MG63 (cell line): ENCODE results near the gene C1QTNF8. TPM values are rescaled to one million over a fixed set of nuclear protein-coding genes. Genes with fewer than 3 reads are reported as not detected.
"Not testable (repeated sequence)": the region's sequence is repeated elsewhere in the genome, so short reads cannot be mapped to it uniquely, and the experiment has no call there.

Source experiments
- DNase-seq: peaks from one replicate; pipeline ENCODE4 v3.0.0-alpha.2; 2020
- H3K27me3 ChIP-seq: fragments of 250-450 bp; sonication (Bioruptor Pico); 2 replicates; pipeline ENCODE4 v1.5.1; 2020; ENCODE audit warnings: mild to moderate bottlenecking, moderate library complexity
- H3K36me3 ChIP-seq: fragments of 250-450 bp; sonication (Bioruptor Pico); 2 replicates; pipeline ENCODE4 v1.5.1; 2020; ENCODE audit warnings: mild to moderate bottlenecking, moderate library complexity
- H3K4me3 ChIP-seq: fragments of 250-450 bp; sonication (Bioruptor Pico); 2 replicates; pipeline ENCODE4 v1.5.1; 2020; ENCODE audit warnings: mild to moderate bottlenecking, moderate library complexity
- H3K9me3 ChIP-seq: fragments of 250-450 bp; sonication (Bioruptor Pico); 2 replicates; pipeline ENCODE4 v1.5.1; 2020; ENCODE audit warnings: mild to moderate bottlenecking, moderate library complexity
- total RNA-seq: library from RNA; depleted of rRNA; stranded (reverse); fragments of >200 nt; shearing (Covaris generic); gene quantifications from 2 replicates; pipeline ENCODE4 v1.2.3, GENCODE V29; 2014; ENCODE audit warnings: low replicate concordance

Gene C1QTNF8
- total RNA-seq, 1 experiment from 2014 or later: not detected

DNA sequence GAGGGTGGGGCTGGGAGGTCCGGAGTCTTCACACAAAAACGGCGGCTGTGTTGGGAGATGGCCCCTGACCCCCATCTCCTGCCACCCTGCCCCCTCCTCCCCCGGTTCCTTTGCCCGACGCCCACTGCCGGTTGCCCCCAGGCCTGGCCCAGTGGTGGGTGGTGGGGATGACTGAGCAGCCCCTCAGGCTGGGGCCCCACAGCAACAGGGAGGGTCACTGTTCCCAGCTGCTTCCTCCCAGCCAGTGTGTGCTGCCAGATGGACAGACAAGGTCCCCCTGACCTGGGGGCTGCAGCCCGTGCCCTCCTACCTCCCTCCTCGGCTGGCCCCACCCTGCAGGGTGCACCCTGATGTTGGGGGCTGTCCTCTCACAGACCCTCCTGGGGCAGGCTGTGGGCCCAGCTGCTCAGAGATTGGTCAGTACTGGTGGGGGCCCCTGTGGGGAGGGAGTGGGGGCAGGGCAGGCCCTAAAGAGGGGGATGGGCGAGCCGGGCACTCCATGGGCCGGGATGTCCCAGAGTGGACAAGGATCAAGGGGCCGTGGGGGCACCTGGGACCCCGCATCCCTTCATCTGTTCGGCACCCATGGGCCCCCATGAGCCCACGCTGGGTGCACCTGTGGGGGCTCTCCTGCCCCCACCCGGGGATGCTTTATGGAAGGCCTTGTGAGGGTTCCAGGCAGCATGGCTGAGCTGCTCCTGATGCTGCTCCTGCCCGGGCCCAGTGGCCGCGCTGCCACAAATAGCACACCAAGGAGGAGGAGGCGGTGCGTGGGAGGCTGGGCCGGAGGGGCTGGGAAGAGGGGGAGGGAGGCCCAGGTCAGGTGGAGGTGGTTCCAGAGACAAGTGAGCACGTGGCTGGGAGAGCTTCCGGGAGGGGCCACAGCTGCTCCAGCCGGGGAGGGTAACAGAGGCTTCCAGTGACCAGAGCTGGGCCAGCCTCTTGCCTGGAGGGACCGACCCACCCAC lies 5.1 kb downstream of the C1QTNF8 start:
- Histone ChIP-seq H3K9me3 (peaks cover 2% of the 10 kb centered on the region), H3K27me3 (peaks cover 37% of the 10 kb centered on the region), H3K36me3 (no peaks in the 10 kb centered on the region), H3K4me3 (no peak overlapping the region)
- DNase-seq: no peak

DNA sequence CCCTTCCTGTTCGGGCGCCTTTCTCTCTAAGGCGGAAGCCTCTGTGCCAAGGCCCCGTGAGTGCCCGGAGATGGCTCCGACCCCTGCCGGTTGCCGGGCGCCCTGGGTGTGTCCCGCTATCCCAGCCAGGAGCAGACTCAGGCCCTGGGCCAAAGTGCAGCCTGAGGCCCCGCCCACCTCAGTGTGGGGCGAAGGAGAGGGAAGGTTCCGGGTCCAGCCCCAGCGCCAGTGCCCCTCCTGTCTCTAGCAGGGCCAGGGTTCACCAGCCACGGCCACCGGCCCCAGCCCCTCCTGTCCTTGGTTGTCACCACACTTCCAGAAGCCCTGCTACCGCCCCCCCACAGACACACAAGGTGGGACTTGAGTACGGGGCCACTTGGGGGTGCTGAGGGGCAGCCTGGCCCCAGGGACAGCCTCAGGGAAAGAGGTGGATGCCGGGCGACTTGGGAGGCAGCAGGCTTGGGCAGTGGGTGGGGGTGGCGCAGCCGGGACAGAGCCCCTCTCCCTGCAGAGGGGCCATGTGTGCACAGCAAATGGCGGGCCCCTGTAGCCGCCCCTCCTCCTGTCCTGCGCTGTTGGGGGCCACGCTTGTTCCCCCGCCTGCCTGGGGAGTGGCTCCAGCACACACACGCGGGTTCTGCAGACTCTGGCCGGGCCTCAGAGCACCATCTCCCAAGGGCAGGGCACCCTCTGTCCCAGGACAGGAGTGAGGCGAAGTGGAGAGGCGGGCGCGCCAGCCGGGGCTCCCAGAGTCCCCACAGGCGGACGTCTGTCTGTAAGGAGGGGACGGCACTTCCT lies 6.0 kb downstream of the C1QTNF8 start:
- Histone ChIP-seq H3K9me3 (peaks cover 9% of the 10 kb centered on the region), H3K27me3 (peaks cover 44% of the 10 kb centered on the region), H3K36me3 (no peaks in the 10 kb centered on the region), H3K4me3 (peak overlapping the region; percentile 14; the same call in 1 of the 2 replicates)
- peak; percentile 82 for DNase-seq

DNA sequence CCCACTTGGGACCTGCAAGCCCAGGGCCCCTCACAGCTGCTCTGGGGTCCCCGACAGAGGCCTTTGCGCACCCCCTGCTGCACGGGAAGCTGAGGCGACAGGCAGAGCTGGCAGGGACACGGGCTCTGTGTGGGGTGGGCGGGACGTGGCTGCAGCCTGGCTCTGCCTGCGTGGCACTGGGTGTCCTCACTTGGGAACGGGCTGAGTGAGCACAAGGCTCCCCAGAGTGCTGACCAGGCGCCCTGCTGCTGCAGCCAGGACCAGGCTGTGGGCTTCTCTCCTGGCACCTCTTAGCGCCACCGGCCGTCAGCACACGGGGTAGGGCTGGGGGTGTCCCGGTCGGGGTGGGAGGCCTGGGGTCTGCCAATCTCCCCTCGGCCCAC lies 6.6 kb downstream of the C1QTNF8 start:
- H3K27me3 ChIP-seq: peaks cover 49% of the 10 kb centered on the region
- H3K4me3 ChIP-seq: peak overlapping the region; percentile 14; the same call in 1 of the 2 replicates
- DNase-seq: no peak

DNA sequence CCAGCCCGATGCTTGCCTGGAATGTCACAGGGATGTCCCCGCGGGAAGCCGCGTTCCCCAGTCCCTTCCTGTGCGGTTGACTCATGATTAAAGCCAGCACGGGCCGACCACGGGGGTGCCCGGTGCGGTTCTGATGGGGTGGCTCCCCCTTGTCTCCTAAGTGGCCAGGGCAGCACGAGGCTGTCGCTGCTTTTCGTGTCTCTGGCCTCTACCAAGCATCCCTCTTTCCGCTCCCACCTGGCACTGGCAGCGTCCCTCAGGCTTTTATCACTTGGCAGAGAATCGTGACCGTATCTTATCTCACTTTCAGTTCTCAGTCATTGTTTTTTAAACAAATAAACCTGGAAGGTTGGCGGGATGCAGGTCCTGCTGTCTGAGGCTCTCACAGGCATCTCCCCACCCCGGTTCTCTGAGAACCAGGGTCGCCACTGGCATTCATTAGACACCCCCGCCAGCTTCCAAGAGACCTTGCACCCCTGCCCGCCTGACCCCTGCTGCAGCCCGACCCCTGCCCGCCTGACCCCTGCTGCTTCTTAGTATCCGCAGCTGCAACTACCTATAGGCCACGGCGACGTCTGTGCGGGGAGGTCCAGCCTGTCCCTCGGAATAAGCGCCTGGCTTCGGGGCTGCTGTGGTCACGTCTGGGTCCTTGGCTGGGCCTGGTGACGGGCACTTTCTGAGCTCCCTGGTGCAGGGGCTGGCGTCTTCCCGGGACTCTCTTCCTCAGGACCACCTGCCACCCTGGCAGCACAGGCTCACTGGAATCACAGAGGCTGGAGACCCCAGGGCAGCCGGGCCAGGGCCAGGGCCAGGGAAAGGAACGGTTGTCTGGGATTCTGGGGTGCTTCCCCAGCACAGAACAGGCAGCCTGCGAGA lies 7.5 kb downstream of the C1QTNF8 start:
- DNase-seq: no peak
- H3K36me3 ChIP-seq: no peaks in the 10 kb centered on the region
- peaks cover 50% of the 10 kb centered on the region for H3K27me3 ChIP-seq
- peaks cover 14% of the 10 kb centered on the region for H3K9me3 ChIP-seq
- H3K4me3 ChIP-seq: no peak overlapping the region

More for the DNA sequence above, 6.6 kb downstream of the C1QTNF8 start:
- no peaks in the 10 kb centered on the region for H3K36me3 ChIP-seq
- H3K9me3 ChIP-seq: peaks cover 14% of the 10 kb centered on the region

DNA sequence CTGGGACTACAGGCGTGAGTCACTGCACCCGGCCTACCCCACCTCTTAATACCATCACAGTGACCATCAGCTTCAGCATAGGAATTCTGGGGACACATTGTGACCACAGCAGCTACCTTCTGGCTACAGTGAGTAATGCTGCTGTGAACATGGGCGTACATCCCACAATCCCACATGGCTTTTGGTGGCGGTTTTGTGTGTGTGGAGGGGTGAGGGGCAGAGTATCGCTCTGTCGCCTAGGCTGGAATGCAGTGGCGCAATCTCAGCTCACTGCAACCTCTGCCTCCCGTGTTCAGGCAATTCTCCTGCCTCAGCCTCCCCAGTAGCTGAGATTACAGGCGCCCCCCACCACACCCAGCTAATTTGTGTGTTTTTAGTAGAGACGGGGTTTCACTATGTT lies 9.6 kb downstream of the C1QTNF8 start:
- not testable (repeated sequence) for H3K4me3 ChIP-seq, DNase-seq, H3K36me3 ChIP-seq
- H3K9me3 ChIP-seq: peaks cover 14% of the 10 kb centered on the region
- H3K27me3 ChIP-seq: peaks cover 50% of the 10 kb centered on the region

DNA sequence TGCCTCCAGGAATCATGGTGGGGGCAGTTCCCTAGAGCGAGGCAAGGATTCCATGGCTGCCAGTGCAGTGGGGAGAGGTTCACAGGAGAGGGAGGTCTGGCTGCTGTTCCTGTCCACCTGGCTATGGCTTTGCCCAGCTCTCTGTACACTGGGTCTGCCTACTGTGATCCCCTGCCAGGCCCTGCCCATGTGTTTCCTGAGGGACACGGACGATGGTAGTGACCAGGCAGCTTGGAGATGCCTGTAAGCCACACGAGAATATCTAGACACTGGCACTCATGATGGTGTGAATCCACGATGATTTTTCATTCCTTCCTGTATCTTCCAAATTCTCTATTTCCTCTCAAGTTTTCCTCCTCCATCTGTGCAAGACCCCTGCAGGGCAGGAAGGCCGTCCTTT lies 11.1 kb downstream of the C1QTNF8 start:
- Histone ChIP-seq H3K27me3 (peaks cover 50% of the 10 kb centered on the region), H3K4me3 (no peak overlapping the region), H3K9me3 (peaks cover 14% of the 10 kb centered on the region), H3K36me3 (no peaks in the 10 kb centered on the region)
- no peak for DNase-seq

DNA sequence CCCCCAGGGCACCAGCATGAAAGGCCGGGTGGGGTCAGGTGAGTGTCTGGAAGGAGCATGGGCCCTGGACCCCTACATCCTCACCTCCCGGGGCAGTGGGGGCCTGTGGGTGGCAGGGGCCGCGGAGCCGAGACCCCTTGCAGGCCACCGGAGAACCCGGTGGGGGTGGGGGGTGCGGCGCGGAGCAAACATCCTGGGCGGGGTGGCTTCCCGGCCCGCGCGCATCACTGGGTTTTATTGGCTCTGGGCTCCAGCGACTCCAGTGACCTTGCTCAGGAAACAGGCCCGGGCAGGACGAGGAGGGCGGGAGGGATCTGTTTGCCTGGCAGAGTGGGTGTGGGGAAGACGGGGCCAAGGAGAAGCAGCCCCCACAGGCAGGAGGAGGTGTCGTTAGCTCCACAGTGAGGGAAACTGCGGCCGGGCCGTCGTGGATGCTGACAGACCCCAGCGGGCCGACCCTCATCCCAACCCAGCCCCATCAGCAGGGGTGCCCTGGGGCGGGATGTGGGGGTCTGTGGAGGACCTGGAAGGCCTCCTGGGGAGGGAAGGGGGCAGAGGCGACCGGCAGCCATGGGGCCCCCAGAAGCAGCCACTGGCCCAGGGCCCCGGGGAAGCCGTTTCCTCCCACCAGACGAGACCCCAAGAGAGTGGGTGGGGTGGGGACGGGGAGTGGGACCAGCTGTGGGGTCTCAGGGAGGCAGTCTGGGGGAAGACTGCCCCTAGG lies 12.9 kb downstream of the C1QTNF8 start:
- Histone ChIP-seq H3K4me3 (no peak overlapping the region), H3K36me3 (no peaks in the 10 kb centered on the region), H3K9me3 (peaks cover 14% of the 10 kb centered on the region), H3K27me3 (peaks cover 43% of the 10 kb centered on the region)
- DNase-seq: no peak

DNA sequence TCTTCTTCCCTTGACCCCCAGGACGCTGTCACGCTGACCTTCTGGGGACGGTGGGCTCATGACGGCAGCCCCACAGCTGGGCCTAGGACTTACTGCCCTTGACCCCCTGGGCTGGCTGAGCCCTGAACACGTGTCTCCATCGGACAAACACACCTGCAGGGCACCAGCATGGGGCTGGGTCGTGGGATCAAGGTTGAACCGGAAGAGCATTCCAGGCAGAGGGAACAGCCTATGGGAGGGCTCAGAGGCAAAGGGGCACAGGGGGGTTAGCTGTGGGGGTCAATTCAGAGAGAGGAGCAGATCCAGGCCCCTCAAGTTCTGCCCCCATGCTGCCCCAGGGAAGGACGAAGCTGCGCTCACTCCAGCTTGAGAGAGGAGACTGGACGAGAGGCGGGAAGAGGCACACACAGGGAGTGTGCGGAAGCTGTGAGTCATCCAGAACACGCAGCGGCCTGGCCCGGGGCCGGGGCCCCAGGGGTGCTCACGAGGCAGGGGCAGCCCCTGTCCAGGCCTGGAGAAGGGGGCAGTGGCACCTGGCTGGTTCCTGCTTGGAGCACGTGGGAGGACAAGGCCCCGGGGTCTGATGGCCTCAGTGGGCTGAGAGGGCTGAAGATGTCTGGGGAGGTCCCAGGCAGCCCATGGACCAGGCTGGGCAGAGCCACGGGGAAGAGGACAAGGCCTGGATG lies 13.6 kb downstream of the C1QTNF8 start:
- peaks cover 43% of the 10 kb centered on the region for H3K27me3 ChIP-seq
- H3K4me3 ChIP-seq: no peak overlapping the region
- DNase-seq: peak; percentile 78
- H3K36me3 ChIP-seq: no peaks in the 10 kb centered on the region
- H3K9me3 ChIP-seq: peaks cover 14% of the 10 kb centered on the region

DNA sequence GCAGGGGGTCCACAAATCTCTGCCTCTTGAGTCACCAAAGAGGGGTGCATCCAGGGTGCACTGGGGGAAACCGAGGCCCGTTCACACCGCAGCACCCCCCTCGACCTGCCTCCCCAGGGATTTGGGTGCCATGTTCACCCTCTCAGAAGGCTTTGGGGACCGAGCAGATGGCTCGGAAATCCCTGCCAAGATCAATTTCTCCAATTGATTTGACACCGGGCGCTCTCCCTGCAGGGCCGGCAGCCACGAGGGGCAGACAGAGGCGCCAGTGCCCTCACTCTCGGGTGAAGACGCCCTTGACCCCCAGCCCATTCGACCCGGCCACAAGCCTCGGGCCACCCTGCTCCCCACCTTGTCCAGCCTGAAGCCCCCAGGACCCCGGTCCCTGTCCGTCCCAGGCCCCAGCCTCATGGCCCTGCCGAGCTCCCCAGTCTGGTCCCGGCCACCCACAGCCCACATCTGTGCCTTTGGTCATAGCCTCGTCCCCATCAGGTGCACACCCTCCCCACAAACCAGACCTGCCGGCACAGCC lies 14.2 kb downstream of the C1QTNF8 start:
- H3K27me3 ChIP-seq: peaks cover 43% of the 10 kb centered on the region
- H3K4me3 ChIP-seq: no peak overlapping the region
- no peak for DNase-seq
- no peaks in the 10 kb centered on the region for H3K36me3 ChIP-seq
- peaks cover 14% of the 10 kb centered on the region for H3K9me3 ChIP-seq

DNA sequence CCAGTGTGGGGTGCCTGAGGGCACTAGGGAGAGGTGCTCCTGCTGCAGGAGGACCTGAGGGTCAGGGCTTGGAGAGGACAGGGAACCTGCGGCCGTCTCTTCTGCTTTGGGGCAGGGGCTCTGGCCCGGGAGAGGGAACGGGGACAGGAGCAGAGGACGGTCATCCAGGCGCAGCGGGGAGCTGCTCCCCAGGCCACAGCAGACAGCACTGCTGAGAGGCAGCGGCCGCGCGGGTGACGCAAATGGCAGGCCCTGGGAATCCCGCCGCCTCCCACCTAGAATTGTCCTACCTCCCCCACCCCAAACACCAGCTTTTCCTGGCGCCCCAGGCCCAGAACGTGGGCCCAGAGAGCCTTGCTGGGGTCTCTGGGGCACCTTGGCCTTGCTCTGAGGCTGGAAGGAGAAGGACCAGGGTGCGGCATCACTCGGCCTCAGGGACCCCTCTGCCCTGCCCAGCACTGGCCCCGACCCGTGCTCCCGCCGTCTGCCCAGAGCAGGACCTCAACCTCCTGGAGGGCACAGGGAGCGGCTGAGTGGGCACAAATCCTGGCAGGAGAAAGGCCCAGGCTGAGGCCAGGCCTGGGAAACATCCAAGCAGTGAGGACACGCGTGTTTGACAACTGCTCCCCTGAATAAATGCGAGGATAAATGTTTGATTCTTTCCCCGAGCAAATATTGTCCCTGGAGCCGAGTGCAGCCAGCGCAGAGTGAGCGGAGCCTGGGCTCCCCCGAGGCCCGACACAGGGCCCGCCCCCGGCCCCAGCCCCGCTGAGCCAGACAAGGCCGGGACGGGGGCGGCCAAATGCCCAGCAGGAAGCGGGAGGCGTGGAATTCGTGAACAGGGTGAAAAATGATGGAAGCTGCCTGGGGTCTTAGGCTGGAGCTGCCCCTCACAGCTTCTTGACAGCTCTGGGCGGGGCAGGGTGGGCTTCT lies 15.0 kb downstream of the C1QTNF8 start:
- DNase-seq: no peak
- peaks cover 42% of the 10 kb centered on the region for H3K27me3 ChIP-seq
- no peak overlapping the region for H3K4me3 ChIP-seq
- H3K36me3 ChIP-seq: no peaks in the 10 kb centered on the region
- H3K9me3 ChIP-seq: peaks cover 14% of the 10 kb centered on the region

DNA sequence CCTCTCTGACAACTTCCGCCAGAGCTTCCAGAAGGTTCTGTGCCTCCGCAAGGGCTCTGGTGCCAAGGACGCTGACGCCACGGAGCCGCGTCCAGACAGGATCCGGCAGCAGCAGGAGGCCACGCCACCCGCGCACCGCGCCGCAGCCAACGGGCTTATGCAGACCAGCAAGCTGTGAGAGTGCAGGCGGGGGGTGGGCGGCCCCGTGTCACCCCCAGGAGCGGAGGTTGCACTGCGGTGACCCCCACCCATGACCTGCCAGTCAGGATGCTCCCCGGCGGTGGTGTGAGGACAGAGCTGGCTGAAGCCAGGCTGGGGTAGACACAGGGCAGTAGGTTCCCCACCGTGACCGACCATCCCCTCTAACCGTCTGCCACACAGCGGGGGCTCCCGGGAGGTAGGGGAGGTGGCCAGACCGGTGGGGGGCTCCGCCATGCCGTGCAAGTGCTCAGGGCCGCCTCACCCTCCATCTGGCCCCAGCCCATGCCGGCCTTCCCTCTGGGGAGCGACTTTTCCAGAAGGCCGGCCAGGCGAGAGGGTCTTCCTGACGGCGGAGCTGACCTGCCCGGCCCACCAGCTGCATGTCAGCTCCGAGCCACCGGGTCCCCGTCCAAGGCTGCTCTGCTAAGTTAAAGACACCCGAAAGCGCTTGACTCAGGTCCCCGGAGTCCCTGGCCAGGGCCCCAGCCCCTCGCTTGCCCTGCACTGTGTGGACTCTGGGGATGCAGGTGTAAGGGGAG lies 16.1 kb downstream of the C1QTNF8 start:
- DNase-seq: no peak
- peaks cover 4% of the 10 kb centered on the region for H3K9me3 ChIP-seq
- no peaks in the 10 kb centered on the region for H3K36me3 ChIP-seq
- H3K27me3 ChIP-seq: peaks cover 39% of the 10 kb centered on the region
- H3K4me3 ChIP-seq: no peak overlapping the region

DNA sequence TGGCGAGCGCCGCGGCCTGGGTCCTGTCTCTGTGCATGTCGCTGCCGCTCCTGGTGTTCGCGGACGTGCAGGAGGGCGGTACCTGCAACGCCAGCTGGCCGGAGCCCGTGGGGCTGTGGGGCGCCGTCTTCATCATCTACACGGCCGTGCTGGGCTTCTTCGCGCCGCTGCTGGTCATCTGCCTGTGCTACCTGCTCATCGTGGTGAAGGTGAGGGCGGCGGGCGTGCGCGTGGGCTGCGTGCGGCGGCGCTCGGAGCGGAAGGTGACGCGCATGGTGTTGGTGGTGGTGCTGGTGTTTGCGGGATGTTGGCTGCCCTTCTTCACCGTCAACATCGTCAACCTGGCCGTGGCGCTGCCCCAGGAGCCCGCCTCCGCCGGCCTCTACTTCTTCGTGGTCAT lies 16.7 kb downstream of the C1QTNF8 start:
- Histone ChIP-seq H3K27me3 (peaks cover 42% of the 10 kb centered on the region), H3K36me3 (no peaks in the 10 kb centered on the region), H3K9me3 (no peaks in the 10 kb centered on the region), H3K4me3 (no peak overlapping the region)
- no peak for DNase-seq

DNA sequence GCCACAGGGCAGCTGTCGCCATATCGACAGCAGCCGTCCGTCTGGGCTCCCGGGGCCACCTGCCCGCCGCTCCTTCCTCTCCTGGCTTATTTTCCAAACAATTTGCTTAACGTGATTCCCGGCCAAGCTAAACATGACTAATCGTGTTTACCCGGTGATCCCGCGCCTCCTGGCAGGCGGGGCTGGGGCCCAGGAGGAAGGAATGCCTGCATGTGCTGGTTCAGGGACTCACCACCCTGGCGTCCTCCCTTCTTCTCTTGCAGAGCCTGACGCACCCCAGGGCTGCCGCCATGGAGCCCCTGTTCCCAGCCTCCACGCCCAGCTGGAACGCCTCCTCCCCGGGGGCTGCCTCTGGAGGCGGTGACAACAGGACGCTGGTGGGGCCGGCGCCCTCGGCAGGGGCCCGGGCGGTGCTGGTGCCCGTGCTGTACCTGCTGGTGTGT lies 17.4 kb downstream of the C1QTNF8 start:
- Histone ChIP-seq H3K9me3 (no peaks in the 10 kb centered on the region), H3K36me3 (no peaks in the 10 kb centered on the region), H3K27me3 (peaks cover 47% of the 10 kb centered on the region), H3K4me3 (no peak overlapping the region)
- DNase-seq: peak; percentile 94
